ENCODE data around the gene AGO4. TPM values are rescaled to one million over a fixed set of nuclear protein-coding genes. Genes with fewer than 3 reads are reported as not detected.

AGO4 gene
- total and polyA plus RNA-seq, 2 of the 4 experiments (the other 2 are of a cell fraction) = 8.2 to 9.2 TPM

- no peak overlapping the region for H3K9ac ChIP-seq (ENCODE audit: low read depth, low read length)
- H3K4ac ChIP-seq (ENCODE audit: low read depth, low read length) = no peak overlapping the region
- DNase-seq (peak; percentile 21), ATAC-seq (ENCODE audit: low read depth) (0 out of 2 replicates have a peak, but pooled peaks have one; percentile 35)
- no peaks in the 10 kb centered on the region for H3K4me1 ChIP-seq (ENCODE audit: control insufficient read depth, insufficient read depth, low read length)
- ChIA-PET POLR2A (ENCODE audit: unreplicated experiment) (no interaction called here), CTCF (interaction anchor here (0.6 kb wide), 1 partner anchor 210 kb away, joined by 8 read pairs; no protein-coding TSS in a partner anchor)
- H3K4me2 ChIP-seq (ENCODE audit: low read depth, low read length) = no peak overlapping the region
- no peak overlapping the region for H2AK9ac ChIP-seq (replicated peaks; ENCODE audit: low read depth, low read length, poor library complexity)
- intact Hi-C loops (cut with micrococcal nuclease) = no loop called here
- no peaks in the 10 kb centered on the region for H3K9me1 ChIP-seq (ENCODE audit: insufficient read depth, low read length)
- no peak overlapping the region for H3K27ac ChIP-seq (ENCODE audit: insufficient read depth, low read length)
- no peak overlapping the region for H4K5ac ChIP-seq (ENCODE audit: low read depth, low read length)
- no peak overlapping the region for H3K14ac ChIP-seq (replicated peaks; ENCODE audit: low read depth, low read length)
- H2AK5ac ChIP-seq (ENCODE audit: low read depth, low read length) = no peak overlapping the region
- H3K79me1 ChIP-seq (ENCODE audit: low read depth in 1 of 2, low read length in 2 of 2) = no peaks in the 10 kb centered on the region
- no peak overlapping the region for H4K8ac ChIP-seq (ENCODE audit: low read depth in 2 of 2, low read length in 2 of 2)
- no peaks in the 10 kb centered on the region for H4K20me1 ChIP-seq (ENCODE audit: insufficient read depth, low read length)
- no peak overlapping the region for H3K56ac ChIP-seq (ENCODE audit: extremely low read depth, insufficient read depth, low read length)
- in situ Hi-C loops (cut with MboI; ENCODE audit: low sequenced_read_pairs) = no loop called here
- H3K36me3 ChIP-seq (ENCODE audit: control insufficient read depth, insufficient read depth, low read length) = peaks cover 8% of the 10 kb centered on the region
- H2AFZ ChIP-seq (replicated peaks; ENCODE audit: low read length, poor library complexity) = no peak overlapping the region
- BruUV-seq (replicated peaks) = no TSS peak
- no peak overlapping the region for H3K23ac ChIP-seq (ENCODE audit: low read depth, low read length)
- H2BK15ac ChIP-seq (ENCODE audit: low read depth, low read length) = no peak overlapping the region
- H3K27me3 ChIP-seq (ENCODE audit: control insufficient read depth, insufficient read depth, low read length) = no peaks in the 10 kb centered on the region
- no peak overlapping the region for H3K4me3 ChIP-seq (ENCODE audit: insufficient read depth, low read depth, low read length)
- H3K9me3 ChIP-seq (ENCODE audit: control insufficient read depth, insufficient read depth, low read length) = no peaks in the 10 kb centered on the region
- no peak overlapping the region for H3K18ac ChIP-seq (ENCODE audit: low read depth, low read length)
- TF ChIP-seq ELK1 (IDR thresholded peaks at IDR 0.05; ENCODE audit: borderline replicate concordance, low read depth, low read length) (no peak), CTCF (conservative IDR thresholded peaks at IDR 0.05; ENCODE audit: low read depth, low read length) (peak; percentile 29; the same call in 1 of the 2 replicates), USF2 (IDR thresholded peaks at IDR 0.05; ENCODE audit: low read depth, low read length) (no peak), RFX5 (IDR thresholded peaks at IDR 0.05; ENCODE audit: low read depth, low read length) (no peak), CEBPB (IDR thresholded peaks at IDR 0.05; ENCODE audit: low read depth, low read length) (no peak), CHD1 (IDR thresholded peaks at IDR 0.05; ENCODE audit: low read depth, low read length) (no peak), RCOR1 (IDR thresholded peaks at IDR 0.05; ENCODE audit: insufficient replicate concordance, low read length) (no peak)
- no peak overlapping the region for H2BK120ac ChIP-seq (ENCODE audit: low read depth, low read length)
- no peak overlapping the region for H2BK5ac ChIP-seq (ENCODE audit: low read depth, low read length, poor library complexity, severe bottlenecking)
- dilution Hi-C loops (cut with HindIII; ENCODE audit: low sequenced_read_pairs, unreplicated experiment) = no loop called here
- no peak overlapping the region for H4K91ac ChIP-seq (ENCODE audit: insufficient read depth, low read depth, low read length)
- no peak overlapping the region for H2BK20ac ChIP-seq (ENCODE audit: low read depth, low read length)
Measured at GRCh38 chr1:35857830-35858229, 50.0 kb downstream of the AGO4 start.

All from IMR-90 (cell line).